G401 (cell line): Measurements from ENCODE around the gene RSPO1. TPM values are rescaled to one million over a fixed set of nuclear protein-coding genes. Genes with fewer than 3 reads are reported as not detected.

Source experiments
- DNase-seq: peaks from one replicate; pipeline ENCODE4 v3.0.0-alpha.2; 2015; ENCODE audit warnings: low spot score
- in situ Hi-C: cut with HindIII; loops from 2 replicates; pipeline ENCODE4 v1.10.0; 2016; ENCODE audit warnings: low sequenced_read_pairs, mixed read lengths
- total RNA-seq: library from RNA; depleted of rRNA; stranded (reverse); fragments of >200 nt; shearing (Covaris generic); gene quantifications from 2 replicates; pipeline ENCODE4 v1.2.3, GENCODE V29; 2014

The RSPO1 gene
- total RNA-seq, 1 experiment from 2014 or later, result 0.07 TPM

DNA sequence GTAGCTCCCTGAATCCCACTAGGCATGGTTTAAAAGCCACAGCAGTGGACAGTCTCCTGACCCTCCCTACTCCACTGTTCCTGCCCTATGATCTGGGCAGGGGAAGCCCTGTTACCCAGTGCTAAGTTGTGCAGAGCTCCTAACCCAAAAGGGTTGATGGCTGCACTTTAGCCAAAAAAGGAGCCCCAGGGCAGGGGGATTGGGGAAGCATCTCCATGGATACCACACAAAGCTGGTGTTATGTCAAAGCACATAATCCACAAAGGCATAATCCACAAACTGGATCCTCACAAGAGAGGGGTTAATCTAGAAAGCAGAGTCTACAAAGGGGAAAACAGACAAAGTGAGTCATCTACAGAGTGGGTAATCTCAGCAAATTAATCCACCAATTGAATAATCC, 5.7 kb downstream of the RSPO1 start:
- no peak for DNase-seq
- in situ Hi-C loops, result no loop called here

DNA sequence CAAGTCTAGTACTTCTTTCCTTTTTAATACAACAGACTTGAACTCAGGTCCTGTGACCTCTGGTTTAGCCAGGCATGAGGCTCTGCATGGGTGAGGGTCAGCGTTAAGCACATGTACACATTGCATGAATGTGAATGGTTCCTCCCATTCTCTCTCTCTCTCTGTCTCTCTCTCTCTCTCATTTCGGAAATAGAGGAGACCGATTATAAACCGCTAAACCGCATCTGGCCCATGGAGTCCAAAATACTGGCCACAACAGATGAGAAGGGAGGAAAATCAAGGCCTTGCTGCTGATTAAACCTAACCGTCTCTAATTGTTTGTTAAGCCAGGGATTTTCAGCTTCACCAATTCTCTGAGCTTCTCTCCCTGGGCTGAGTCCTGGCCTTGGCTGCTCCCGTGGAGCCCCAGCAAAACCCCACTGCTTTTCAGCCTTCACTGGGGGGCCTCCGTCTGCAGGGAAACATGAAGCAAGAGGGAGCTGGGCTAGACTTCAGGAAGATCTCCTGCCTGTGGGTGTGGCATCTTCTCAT, 6.6 kb downstream of the RSPO1 start:
- DNase-seq, result no peak
- in situ Hi-C loops, result no loop called here

DNA sequence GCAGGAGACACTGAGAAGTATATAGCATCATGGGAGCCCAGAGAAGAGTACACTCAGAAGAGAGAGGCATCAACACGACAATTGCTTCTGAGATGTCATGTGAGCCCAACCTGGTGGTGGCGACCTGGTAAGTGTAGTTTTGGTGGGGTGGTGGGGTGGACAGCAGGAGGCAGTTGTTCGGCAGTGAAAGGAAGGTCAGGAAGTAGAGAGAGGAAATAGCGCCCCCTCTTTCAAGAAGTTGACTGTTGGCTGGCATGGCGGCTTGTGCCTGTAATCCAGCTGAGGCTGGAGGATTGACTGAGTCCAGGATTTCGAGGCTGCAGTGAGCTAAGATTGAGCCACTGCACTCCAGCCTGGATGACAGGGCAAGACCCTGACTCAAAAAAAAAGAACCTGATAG, 12.6 kb downstream of the RSPO1 start:
- in situ Hi-C loops, result no loop called here
- no peak for DNase-seq

DNA sequence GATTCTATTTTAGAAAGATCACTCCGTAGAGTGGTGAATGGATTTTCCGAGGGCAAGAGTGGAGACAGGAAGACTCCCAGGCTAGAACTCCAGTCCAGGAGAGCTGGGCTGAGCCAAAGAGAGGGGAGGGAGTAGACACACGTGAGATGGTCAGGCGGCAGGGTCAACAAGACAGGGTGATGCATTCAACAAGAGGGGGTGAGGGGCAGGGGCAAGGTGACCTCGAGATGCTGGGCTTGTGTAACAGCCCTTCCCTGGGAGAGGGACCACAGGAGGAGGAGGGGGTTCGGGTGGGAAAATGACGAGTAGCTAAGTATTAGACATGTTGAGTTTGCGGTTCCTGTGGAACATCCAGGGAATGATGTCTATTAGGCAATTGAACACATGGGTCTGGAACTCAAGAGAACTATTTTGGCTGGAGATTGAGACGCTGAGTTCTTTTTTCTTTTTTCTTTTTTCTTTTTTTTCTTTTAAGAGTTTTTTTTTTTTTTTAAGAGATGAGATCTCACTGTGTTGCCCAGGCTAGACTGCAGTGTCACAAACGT, 13.3 kb downstream of the RSPO1 start:
- in situ Hi-C loops, result no loop called here
- DNase-seq, result no peak

DNA sequence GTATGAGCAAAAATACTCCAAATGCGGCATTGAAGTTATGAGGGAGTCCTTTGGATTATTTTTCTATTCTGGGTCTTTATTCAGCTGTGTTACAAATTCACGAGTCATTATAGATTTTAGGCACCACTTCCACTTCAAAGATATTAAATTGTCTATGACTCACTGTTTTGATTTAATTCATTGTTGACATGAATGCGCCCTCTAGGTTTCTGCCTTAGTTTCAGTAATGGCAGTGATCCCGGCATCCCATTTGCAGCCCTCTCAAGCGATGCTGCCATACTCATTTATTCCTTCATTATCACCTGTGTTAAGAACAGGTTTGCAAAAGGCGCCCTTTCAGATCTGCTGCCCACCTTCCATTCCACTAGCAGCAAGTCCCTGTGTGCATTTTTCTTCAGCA, 14.0 kb downstream of the RSPO1 start:
- in situ Hi-C loops, result no loop called here

DNA sequence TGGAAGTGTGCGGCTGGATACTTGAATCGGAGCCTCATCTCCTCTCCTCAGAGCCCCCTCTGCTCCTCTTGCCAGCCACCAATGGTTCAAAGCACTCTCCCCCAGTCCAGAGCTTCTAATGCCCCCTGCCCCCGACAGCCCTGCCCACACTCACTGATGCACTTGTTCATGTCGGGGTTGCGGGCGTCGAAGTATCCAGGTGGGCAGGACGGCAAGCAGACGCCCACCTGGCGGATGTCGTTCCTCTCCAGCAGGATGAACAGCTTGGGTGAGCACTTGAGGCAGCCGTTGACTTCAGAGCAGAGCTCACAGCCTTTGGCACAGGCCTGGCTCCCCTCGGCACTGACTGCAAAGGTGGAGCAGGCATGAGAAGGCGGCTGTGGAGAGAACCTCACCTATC, 18.4 kb downstream of the RSPO1 start:
- in situ Hi-C loops, result no loop called here
- no peak for DNase-seq

More for the DNA sequence above, 14.0 kb downstream of the RSPO1 start:
- DNase-seq, result no peak

DNA sequence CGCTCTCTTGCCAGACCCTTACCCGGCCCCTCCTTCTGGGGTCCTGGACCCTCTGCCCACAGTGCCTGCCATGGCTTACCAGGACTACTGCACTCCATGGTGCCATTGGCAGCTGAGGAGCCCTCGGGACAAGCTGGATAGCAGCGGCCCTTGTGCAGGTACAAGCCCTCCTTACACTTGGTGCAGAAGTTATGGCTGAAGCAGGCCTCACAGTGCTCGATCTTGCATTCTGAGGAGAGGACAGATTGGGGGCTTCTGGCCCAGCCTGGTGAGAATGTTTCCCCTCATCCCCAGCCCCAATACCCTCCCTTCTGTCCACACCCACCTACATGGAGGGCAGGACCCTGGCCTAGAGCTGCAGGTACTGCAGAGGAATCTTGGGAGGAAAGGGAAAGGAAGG, 20.6 kb downstream of the RSPO1 start:
- no peak for DNase-seq
- in situ Hi-C loops, result no loop called here

DNA sequence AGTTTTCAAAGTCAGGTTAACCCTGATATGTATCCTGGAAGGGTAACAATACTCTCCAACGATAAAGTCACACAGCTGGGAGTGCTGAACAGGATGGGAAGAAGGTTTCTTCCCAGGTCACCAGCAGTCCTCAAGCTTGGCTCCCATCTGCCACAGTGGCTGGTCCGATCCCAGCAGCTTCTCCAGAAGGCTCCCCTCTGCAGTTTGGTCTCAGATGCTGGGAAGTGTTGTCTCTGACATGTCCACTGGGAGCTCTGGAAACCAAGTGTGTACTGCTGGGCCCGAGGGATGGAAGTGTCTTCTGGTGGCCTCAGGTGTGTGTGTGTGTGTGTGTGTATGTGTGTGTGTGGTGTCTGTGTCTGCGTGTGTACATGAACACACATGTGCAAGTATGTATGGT, 22.5 kb downstream of the RSPO1 start:
- no peak for DNase-seq
- in situ Hi-C loops, result no loop called here

DNA sequence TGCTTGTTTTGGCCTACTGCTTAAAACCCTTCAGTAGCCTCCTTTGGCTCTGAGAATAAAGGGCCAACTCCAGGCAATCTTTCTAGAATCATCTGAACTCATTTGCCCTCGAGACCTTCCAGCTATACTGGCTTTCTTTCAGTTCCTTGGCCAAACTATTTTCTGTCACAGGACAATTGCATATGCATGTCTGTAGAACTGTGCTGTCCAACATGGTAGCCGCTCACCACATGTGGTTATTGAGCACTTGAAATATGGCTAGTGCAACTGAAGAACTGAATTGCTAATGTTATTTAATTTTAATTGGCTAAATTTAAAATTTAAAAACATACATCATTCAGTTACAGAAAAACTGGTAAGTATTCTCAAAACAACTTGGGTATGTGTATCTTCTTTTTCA, 24.7 kb downstream of the RSPO1 start:
- no peak for DNase-seq
- in situ Hi-C loops, result no loop called here

DNA sequence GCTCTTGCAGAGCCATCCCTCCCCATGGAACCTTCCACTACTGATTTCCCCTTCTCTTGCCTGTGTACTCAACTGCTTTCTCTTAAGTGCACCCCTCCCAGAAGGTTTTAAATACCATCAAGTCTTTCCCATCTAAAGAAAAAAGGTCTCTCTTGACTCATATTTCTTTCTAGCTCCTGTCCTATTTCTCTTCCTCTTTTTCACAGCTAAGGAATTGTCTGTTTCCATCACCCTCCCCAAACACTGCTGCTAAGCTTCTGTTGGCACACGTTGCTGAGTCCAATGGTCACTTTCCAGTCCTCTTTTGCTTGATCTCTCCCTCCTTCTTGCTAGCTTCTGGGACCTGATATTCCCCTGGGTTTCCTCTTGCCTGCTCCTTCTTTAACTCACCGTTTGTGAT, 25.7 kb downstream of the RSPO1 start:
- no peak for DNase-seq
- in situ Hi-C loops, result no loop called here

DNA sequence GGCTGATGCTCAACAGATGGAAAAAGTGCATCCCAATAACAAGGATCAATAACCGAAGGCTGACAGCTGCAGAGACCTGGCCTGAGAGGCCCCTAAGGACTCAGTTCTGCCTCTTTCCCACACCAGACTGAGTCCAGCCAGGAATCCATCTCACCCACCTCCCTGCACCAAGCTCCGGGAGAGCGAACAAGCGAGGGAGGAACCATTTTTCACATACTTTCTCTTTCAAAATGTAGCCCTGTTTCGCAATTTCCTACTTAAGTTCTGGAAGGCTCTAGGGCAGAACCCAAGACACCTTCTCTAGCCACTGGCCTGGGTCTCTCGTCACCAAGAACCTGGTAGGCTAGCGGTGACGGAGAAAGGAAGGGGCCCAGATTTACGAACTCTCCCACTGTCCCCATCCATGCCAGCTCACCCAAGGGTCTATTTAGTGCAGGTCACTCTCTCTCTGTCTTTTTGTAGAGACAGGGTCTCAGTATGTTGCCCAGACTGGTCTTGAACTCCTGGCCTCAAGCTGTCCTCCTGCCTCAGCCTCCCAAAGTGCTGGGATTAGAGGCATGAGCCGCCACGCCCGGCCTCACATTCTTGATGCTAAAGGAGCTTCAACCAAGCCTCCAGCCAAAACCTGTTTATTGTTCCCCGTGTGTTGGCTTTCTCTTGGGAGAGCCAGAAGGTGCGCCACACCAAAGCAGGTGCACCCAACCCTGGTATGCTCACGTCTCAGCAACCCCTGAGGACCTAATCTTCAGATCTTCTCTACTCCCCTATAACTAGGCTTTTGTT, 28.0 kb downstream of the RSPO1 start:
- in situ Hi-C loops, result no loop called here
- DNase-seq, result no peak

DNA sequence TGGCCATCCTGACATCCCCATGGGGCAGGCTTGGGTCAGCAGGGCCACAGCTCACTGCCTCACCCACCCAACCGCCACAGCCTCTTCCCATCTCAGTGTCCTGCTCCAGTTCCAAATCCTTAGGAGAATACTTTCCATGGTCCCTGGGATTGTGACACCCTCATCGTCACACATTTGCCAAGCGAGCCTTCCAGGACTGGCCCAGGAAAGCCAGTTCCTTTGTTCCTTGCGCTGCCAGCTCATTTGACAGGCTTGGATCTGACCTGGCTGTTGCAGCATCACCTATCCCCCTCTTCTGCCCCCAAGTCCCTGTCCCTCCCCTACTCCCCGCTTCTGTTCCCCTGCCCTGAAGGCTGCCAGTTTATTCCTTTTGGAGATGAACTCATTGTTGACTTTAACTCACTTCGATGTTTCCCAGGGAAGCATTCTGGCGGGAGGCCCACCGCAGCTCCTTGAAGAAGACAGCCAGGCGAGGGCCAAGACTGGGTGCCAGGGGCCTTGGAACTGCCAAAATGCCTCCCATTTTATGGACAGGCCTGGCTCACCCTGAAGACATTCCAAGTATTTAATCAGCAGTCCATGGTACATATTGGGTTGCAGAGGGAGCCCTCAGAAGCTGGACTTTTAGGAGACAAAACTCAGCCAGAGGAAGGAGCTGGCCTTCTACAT, 28.8 kb downstream of the RSPO1 start:
- DNase-seq, result no peak
- in situ Hi-C loops, result no loop called here

DNA sequence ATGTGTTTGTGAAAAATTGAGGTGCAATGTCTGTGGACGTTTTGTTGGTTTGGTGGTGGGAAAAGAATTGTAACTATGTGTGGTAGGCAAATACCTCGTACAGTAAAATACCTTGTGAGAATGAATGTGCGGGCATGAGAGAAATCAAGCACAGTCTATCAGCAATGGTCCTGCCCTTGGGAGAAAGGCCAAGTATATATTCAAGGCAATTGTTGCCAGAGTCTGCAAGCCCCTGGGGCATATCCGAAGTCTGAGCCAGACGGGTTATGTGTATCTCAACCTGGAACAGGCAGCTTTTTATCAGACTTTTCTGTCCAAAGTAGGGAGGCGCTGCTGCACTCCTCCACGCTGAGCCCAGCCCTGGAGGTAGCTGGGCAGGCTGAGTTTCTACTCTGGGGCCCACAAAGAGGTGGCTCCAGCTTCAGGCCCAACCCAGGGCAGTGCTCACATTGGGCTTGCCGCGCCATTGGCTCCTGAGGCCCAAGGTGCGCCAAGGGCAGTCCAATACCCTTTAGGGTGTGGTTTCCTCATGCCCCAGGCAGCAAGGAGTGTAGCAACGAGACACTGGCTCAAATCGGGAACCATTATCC, 29.5 kb downstream of the RSPO1 start:
- DNase-seq, result no peak
- in situ Hi-C loops, result no loop called here

DNA sequence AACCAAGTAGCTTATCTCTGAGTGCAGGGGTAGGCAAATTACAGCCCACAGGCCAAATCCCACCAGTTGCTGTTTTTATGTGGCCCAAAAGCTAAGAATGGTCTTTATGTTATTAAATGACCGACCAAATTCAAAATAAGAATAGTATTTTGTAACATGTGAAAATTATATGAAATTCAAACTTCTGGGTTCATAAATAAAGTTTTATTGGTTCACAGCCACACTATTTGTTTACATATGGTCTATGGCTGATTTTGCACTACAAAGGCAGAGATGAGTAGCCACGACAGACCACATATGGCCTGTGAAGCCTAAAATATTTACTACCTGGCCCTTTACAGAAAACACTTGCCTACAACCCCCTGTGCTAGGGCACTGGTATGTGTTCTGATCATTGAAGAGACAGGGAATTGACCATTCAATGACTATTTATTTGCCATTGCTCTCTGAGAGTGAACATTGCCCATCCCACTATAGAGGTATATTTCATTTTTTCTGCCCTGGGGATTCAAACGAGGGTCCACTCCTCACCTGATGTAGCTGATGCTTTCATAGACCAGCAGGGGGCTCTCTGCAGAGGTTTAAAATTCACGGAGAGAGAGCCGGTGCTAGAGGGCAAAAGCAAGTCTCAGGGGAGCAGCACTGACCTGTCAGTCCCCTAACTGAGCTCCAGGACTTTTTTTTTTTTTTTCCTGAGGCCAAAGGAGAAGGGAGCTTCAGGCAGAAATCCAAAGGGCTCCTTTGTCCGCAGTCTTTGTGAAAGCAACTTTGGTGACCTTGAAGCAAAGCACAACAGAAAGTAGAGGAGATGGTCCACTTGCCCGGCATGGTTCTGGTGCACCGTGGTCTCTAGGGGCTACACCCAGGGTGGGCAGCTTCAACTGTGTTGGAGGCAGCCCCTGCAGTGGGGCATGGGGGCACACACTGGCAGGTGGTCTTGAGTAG, 31.7 kb downstream of the RSPO1 start:
- DNase-seq, result peak; percentile 17
- in situ Hi-C loops, result no loop called here

DNA sequence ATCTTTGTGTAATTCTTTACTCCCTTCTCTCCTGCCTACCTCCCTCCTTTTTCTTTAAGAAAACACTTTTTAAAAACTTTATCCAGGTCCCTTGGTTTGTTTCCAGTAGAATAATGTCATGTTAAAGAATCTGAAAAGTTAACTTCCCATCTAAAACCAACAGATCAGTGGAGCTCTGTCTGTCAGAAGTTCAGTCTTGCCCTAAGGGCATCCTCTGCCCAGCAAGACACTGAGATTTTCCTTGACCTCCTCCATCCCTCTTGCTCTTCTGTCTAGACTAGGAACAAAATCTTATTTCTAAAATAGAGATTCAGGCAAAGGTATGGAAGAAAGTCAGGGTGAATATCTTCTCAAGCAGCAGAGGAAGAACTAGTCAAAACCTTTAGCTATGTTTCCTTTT, 33.3 kb downstream of the RSPO1 start:
- in situ Hi-C loops, result no loop called here
- DNase-seq, result no peak

DNA sequence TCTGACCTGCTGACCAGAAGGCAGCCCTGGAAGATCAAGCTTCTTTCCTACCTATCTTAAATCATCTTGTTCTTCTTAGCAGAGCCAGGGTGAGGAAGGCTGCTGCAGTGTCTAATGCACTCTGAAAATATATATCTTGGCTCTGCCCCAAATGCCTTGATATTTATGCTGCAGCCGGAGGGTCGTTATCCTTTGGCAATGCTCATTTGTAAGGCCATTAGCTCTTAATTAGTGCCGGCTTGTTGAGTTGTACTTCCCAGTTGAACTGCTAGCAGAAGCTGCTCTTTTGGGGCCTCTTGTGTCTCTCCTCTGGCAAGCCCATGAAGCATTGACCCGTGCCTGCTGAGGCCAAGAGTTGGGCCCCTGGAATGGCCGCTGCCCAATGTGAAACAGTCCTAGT, 34.8 kb downstream of the RSPO1 start:
- in situ Hi-C loops, result no loop called here
- no peak for DNase-seq

DNA sequence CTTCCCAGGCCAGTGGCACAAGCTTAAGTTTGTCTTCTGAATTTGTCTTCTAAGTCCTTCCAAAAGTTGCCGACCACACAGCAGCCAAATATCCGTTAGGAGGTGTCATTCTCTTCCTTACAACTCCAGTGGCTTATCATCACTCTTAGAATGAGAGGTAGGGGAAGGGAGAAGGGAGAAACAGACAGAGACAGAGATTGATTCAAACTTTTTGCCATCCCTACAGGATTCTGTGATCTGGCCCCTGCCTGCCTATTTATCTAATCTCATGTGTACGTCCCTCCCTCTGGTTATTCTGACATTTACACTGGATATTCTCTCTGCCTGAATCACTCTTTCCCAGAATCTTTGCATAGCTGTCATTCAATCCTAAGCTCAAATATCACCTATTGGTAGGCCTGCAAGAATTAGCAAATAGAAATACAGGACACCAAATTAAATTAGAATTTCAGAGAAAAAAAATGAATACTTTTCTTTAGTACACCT, 38.5 kb downstream of the RSPO1 start:
- no peak for DNase-seq
- in situ Hi-C loops, result no loop called here

DNA sequence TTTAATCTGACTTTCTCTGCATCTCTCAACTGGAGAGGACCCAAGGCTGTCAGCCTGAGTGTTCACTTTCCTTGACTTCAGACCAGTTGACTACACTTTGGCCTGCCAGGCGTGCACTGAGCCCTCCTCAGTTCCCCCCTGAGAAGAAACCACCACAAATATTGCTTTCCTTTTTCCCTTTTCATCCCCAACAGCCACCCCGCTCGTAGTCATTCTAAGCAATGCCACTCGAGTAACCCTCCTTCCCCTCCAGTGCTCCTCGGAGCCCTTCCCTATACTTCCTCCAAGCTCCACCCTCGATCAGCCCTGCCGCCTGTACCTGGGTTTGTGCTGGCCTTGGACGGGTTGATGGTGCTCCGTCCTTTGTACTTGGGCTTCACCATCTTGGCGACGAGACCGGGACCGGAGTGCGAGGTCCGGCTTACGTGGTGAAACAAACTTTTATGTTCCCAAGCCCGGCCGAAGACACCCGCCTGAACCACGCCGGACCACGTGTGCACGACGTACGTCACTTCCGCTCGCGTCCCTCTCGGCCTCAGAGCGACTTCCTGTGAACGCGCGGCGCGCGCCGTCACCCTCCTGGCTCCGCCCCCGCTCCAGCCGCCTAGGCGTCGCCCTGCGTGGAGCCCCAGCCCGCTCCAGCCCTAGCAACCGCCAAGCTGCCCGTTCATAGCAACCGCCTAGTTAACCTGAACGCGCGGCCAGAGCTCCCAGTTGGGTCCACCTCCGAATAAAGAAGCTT, 39.1 kb downstream of the RSPO1 start, which contains the start of gene GNL2:
TSS of gene GNL2 (minus strand) at position 498 of the 742 bp plus-strand sequence. CDS start at position 383, 115 bp downstream.
- DNase-seq, result peak; percentile 96
- in situ Hi-C loops, result no loop called here
